Measurements from ENCODE around the gene WDR18.

GRCh38 chr19:937259-937694 is 46.9 kb upstream of the WDR18 start:
- TF ChIP-seq POLR2A (IDR thresholded peaks at IDR 0.05; ENCODE audit: low read depth, low read length): no peak
- no peak for TF ChIP-seq TAF1 (IDR thresholded peaks at IDR 0.05; ENCODE audit: low read depth, low read length)
- no peak for TF ChIP-seq POLR2AphosphoS5 (IDR thresholded peaks at IDR 0.05; ENCODE audit: low read depth, low read length)
- peak; percentile 82 for TF ChIP-seq SPI1 (IDR thresholded peaks at IDR 0.05; ENCODE audit: low read depth, low read length)
- no peak for TF ChIP-seq PAX5 (IDR thresholded peaks at IDR 0.05; ENCODE audit: insufficient read depth, low read length, severe bottlenecking)
